Spleen (tissue), 7 donors: ENCODE measurements around the gene OR52I2.

Experiments
- CTCF ChIP-seq, 11 experiments: fragments of 200-600 bp in 7 of 11; fragments of 450-650 bp in 4 of 11; sonication (generic) in 4 of 11; IDR thresholded peaks in 8 of 11; conservative IDR thresholded peaks in 3 of 11; 1 replicate in 7 of 11; 2 replicates in 4 of 11; pipeline versions ENCODE4 v1.4.0 to v1.8.0; 2016 to 2021; ENCODE audit warnings: antibody characterized with exemption in 11 of 11, inconsistent platforms in 4 of 11, mild to moderate bottlenecking in 1 of 11
- POLR2A ChIP-seq, 3 donors: fragments of 450-650 bp; IDR thresholded peaks; one replicate each; pipeline ENCODE4 v1.5.1; 2017; ENCODE audit warnings: antibody characterized with exemption in 3 of 3, mild to moderate bottlenecking in 1 of 3
- POLR2AphosphoS5 ChIP-seq, 3 donors: sonication (generic); formaldehyde crosslinking; IDR thresholded peaks; one replicate each; pipeline ENCODE4 v1.5.1; 2017; ENCODE audit warnings: antibody characterized with exemption in 3 of 3
- donor health status: DM: no; HTN: no; CAD: no; lungs with moderate emphysema.
- donor health status: DM: no; HTN: no; CAD: no.
- donor health status: DM: no; HTN: no; CAD: no.

- TF ChIP-seq CTCF (IDR thresholded peaks at IDR 0.05 in 8 of 11, conservative IDR thresholded peaks at IDR 0.05 in 3 of 11) (no peak), POLR2A (IDR thresholded peaks at IDR 0.05) (no peak), POLR2AphosphoS5 (IDR thresholded peaks at IDR 0.05) (no peak)
Observed at GRCh38 chr11:4576880-4577279, 4.7 kb upstream of the OR52I2 start.
